Left ventricle myocardium superior (tissue), 1 donor: ENCODE results near the gene SRP9. TPM values are rescaled to one million over a fixed set of nuclear protein-coding genes. Genes with fewer than 3 reads are reported as not detected.
A peak's percentile ranks its signal among the peaks of the same experiment; 100 is the strongest.
"Not testable (repeated sequence)": the region's sequence is repeated elsewhere in the genome, so short reads cannot be mapped to it uniquely, and the experiment has no call there.

Source experiments
- ATAC-seq: fragments of 200-7000 bp; cut with Tn5 transposase; one replicate; pipeline ENCODE4 v1.9.1; 2020; ENCODE audit warnings: mild to moderate bottlenecking, moderate library complexity
- DNase-seq: peaks from one replicate; pipeline ENCODE4 v3.0.0-alpha.2; 2020
- intact Hi-C: fragments of 100-400 bp; cut with micrococcal nuclease; formaldehyde crosslinking; loops from one replicate; pipeline ENCODE4 v1.11.0; 2022
- total RNA-seq: library from RNA; stranded (reverse); fragmentation: NEBNext Ultra II Directional; extraction: Animal tissue kit (Norgen Biotek cat#: 25700); gene quantifications from one replicate; pipeline ENCODE4 v1.2.1, GENCODE V29; 2021
- donor health status: DM: no; HTN: yes; CAD: no; lungs with severe emphysema.

The SRP9 gene
- total RNA-seq, 1 donor from 2014 or later: 211 TPM

- ATAC-seq: peak; percentile 52
- intact Hi-C loops: loop anchor here (10.0 kb wide), 1 partner anchor 97 kb away; the partner anchor contains the start of gene ENAH
Measured at GRCh38 chr1:225752245-225752644, 25.4 kb upstream of the SRP9 start.

GRCh38 chr1:225754940-225755641, 22.5 kb upstream of the SRP9 start:
- ATAC-seq (peak; percentile 79), DNase-seq (peak; percentile 52)
- intact Hi-C loops: loop anchor here (10.0 kb wide), 1 partner anchor 100 kb away; the partner anchor contains the start of gene ENAH

More at GRCh38 chr1:225752245-225752644, 25.4 kb upstream of the SRP9 start:
- no peak for DNase-seq

- intact Hi-C loops: loop anchor here (10.0 kb wide), 1 partner anchor 101 kb away; the partner anchor contains the start of gene ENAH
- ATAC-seq (peak; percentile 10), DNase-seq (no peak)
Measured at GRCh38 chr1:225755671-225756319, 21.8 kb upstream of the SRP9 start.

GRCh38 chr1:225757927-225758656, 19.5 kb upstream of the SRP9 start:
- intact Hi-C loops: loop anchor here (10.0 kb wide), 1 partner anchor 103 kb away; the partner anchor contains the start of gene ENAH
- ATAC-seq (no peak), DNase-seq (no peak)

- DNase-seq, ATAC-seq: not testable (repeated sequence)
- intact Hi-C loops: loop anchor here (10.0 kb wide), 2 partner anchors 65 to 105 kb away; partner anchors contain the start of gene ENAH
Measured at GRCh38 chr1:225759972-225760371, 17.7 kb upstream of the SRP9 start.

- intact Hi-C loops: loop anchor here (10.0 kb wide), 1 partner anchor 66 kb away; no protein-coding TSS in a partner anchor
- DNase-seq: no peak
Measured at GRCh38 chr1:225760531-225760930, 17.1 kb upstream of the SRP9 start.

GRCh38 chr1:225761395-225761794, 16.2 kb upstream of the SRP9 start:
- not testable (repeated sequence) for ATAC-seq, DNase-seq
- intact Hi-C loops: loop anchor here (10.0 kb wide), 1 partner anchor 67 kb away; no protein-coding TSS in a partner anchor

More at GRCh38 chr1:225760531-225760930, 17.1 kb upstream of the SRP9 start:
- ATAC-seq: no peak

- intact Hi-C loops: loop anchor here (10.0 kb wide), 1 partner anchor 67 kb away; no protein-coding TSS in a partner anchor
- DNase-seq (no peak), ATAC-seq (no peak)
Measured at GRCh38 chr1:225762002-225762441, 15.6 kb upstream of the SRP9 start.

GRCh38 chr1:225762444-225762843, 15.2 kb upstream of the SRP9 start:
- intact Hi-C loops: loop anchor here (10.0 kb wide), 1 partner anchor 68 kb away; no protein-coding TSS in a partner anchor
- DNase-seq (no peak), ATAC-seq (peak; percentile 27)

- intact Hi-C loops: loop anchor here (10.0 kb wide), 1 partner anchor 69 kb away; no protein-coding TSS in a partner anchor
- ATAC-seq: peak; percentile 28
- no peak for DNase-seq
Measured at GRCh38 chr1:225763716-225764548, 13.7 kb upstream of the SRP9 start.

GRCh38 chr1:225765982-225766674, 11.5 kb upstream of the SRP9 start:
- no peak for DNase-seq
- ATAC-seq: no peak
- intact Hi-C loops: loop anchor here (10.0 kb wide), 1 partner anchor 71 kb away; no protein-coding TSS in a partner anchor

GRCh38 chr1:225766967-225767633, 10.5 kb upstream of the SRP9 start:
- intact Hi-C loops: loop anchor here (10.0 kb wide), 1 partner anchor 72 kb away; no protein-coding TSS in a partner anchor
- ATAC-seq (peak; percentile 51), DNase-seq (peak; percentile 42)

GRCh38 chr1:225767634-225768540, 9.7 kb upstream of the SRP9 start:
- DNase-seq (peak; percentile 86), ATAC-seq (peak; percentile 69)
- intact Hi-C loops: loop anchor here (10.0 kb wide), 1 partner anchor 73 kb away; no protein-coding TSS in a partner anchor

- intact Hi-C loops: loop anchor here (10.0 kb wide), 1 partner anchor 74 kb away; no protein-coding TSS in a partner anchor
- ATAC-seq (no peak), DNase-seq (no peak)
Measured at GRCh38 chr1:225768662-225769426, 8.8 kb upstream of the SRP9 start.

GRCh38 chr1:225769687-225770086, 7.9 kb upstream of the SRP9 start:
- ATAC-seq (no peak), DNase-seq (no peak)
- intact Hi-C loops: loop anchor here (10.0 kb wide), 3 partner anchors 75 to 265 kb away; no protein-coding TSS in a partner anchor
